Activated naive CD8-positive, alpha-beta T cell (primary cell): ENCODE data around the gene RILPL2.

Experiments
- H3K27ac Mint-ChIP-seq: one replicate; pipeline ENCODE4 v1.8.0; 2021; ENCODE audit warnings: mixed read lengths
- H3K27me3 Mint-ChIP-seq: one replicate; pipeline ENCODE4 v1.8.0; 2021; ENCODE audit warnings: mixed read lengths
- H3K36me3 Mint-ChIP-seq: one replicate; pipeline ENCODE4 v1.8.0; 2021; ENCODE audit warnings: mixed read lengths
- H3K4me1 Mint-ChIP-seq: one replicate; pipeline ENCODE4 v1.8.0; 2021; ENCODE audit warnings: low read depth, mixed read lengths
- H3K4me3 Mint-ChIP-seq: one replicate; pipeline ENCODE4 v1.8.0; 2021; ENCODE audit warnings: mild to moderate bottlenecking, mixed read lengths
- H3K9me3 Mint-ChIP-seq: one replicate; pipeline ENCODE4 v1.8.0; 2021; ENCODE audit warnings: low read depth, mixed read lengths

Gene RILPL2

DNA sequence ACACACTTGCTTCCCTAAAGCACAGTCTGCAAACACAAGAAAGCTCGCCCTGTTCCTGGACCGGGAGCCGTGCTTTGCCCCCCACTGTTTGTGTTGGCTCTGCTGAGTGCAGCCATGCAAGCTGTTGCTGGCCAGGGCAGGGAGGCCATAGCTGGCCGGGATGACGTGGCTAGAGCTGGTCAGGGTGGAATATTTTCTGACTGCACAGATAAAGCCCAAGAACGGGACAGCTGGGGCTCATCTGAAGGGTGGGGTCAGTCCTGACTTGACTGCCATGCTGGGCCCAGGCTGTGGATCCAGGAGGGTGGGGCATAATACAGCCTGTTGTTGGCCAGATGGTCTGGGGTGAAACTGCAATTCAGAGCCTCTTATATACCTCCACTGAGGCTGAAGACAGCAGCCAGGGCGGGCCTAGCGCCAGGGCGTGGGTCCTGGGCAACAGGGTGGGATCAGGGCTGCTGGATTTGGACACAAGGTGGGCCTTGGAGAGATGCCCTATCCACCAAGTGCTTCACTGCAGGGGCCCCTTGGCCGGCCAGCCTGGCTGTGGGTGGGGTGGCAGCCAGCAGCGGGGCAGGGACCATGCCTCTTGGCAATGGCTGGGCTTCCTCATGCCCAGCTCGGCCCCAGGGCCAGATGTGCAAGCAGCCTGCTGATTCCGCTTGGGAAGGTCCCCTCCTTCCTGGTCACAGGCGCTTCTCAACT lies 37.8 kb downstream of the RILPL2 start:
- peaks cover 5% of the 10 kb centered on the region for H3K4me1 Mint-ChIP-seq
- H3K27ac Mint-ChIP-seq, result no peak overlapping the region
- H3K9me3 Mint-ChIP-seq, result no peaks in the 10 kb centered on the region
- H3K36me3 Mint-ChIP-seq, result peaks cover 3% of the 10 kb centered on the region
- H3K27me3 Mint-ChIP-seq, result no peaks in the 10 kb centered on the region
- no peak overlapping the region for H3K4me3 Mint-ChIP-seq

DNA sequence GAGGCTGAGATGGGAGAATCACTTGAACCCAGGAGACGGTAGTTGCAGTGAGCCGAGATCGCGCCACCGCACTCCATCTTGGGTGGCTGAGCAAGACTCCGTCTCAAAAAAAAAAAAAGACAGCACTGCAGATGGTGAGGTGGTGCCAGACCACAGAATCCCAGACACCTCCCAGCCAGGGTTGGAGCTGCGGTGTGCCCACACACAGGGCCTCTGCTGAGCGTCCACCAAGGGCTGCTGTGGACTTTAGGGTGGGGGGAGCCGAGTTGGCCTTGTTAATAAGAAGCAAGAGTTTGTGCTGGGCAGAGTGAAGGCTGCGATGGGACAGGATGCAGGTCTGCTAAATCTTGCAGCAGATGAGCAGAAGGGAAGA lies 38.3 kb downstream of the RILPL2 start:
- Mint-ChIP-seq H3K9me3 (no peaks in the 10 kb centered on the region), H3K36me3 (peaks cover 3% of the 10 kb centered on the region), H3K4me3 (no peak overlapping the region), H3K27ac (no peak overlapping the region), H3K4me1 (peaks cover 5% of the 10 kb centered on the region), H3K27me3 (no peaks in the 10 kb centered on the region)

DNA sequence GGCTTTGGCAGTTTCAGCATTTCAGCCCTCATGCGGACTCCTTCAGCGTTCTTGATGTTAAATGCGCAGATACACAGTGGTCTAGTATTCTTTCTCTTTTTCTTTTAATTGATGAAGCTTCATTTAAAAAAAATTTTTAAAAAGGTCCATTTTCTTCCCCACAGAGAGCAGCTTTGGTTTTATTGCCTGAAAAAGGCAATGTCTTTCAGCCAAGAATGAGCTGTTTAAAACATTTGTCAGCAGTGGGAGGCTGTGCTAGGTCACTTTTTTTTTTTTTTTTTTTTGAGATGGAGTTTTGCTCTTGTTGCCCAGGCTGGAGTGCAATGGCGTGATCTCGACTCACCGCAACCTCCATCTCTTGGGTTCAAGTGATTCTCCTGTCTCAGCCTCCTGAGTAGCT lies 39.1 kb downstream of the RILPL2 start:
- no peak overlapping the region for H3K27ac Mint-ChIP-seq
- peaks cover 5% of the 10 kb centered on the region for H3K4me1 Mint-ChIP-seq
- H3K4me3 Mint-ChIP-seq, result no peak overlapping the region
- no peaks in the 10 kb centered on the region for H3K27me3 Mint-ChIP-seq
- no peaks in the 10 kb centered on the region for H3K9me3 Mint-ChIP-seq
- peaks cover 3% of the 10 kb centered on the region for H3K36me3 Mint-ChIP-seq

DNA sequence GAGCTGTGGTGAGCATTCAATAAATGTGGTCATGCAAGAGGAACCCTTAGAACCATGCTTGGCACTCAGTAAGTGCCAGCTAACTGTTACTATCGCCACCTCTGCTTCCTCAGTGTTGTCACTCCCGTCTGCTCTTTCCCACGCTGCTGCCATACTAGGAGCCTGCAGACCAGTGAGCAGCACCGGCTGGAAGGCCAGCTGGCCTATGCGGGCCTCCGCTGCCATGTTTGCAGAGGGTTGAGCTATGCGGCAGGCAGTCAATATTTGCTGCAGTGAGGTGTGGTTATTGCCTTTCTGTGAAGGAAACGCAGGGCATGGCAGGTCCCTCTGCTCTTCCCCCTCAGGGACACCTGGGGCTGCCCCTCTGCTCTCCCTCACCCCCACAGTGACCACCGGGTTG lies 39.5 kb downstream of the RILPL2 start:
- peaks cover 3% of the 10 kb centered on the region for H3K36me3 Mint-ChIP-seq
- H3K27ac Mint-ChIP-seq, result no peak overlapping the region
- no peaks in the 10 kb centered on the region for H3K9me3 Mint-ChIP-seq
- peaks cover 6% of the 10 kb centered on the region for H3K4me1 Mint-ChIP-seq
- H3K27me3 Mint-ChIP-seq, result no peaks in the 10 kb centered on the region
- no peak overlapping the region for H3K4me3 Mint-ChIP-seq

DNA sequence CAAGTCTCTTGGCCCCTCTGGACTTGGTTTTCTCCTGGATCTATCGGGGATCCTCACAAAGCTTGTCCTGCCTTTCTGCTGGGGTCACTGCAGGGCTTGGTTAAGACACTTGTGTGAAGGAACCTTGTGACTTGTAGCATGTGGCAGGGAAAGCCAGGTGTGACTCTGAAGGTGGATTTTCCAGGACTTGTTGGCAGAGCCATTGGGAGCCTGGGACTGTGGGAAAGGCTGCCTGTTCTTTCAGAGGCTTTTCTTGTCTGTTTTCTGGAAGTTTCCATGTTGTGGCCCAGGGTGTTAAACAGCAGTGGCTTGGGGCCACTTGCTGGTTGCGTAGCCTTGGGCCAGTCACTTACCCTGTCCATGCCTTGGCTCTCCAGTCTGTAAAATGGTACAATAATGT lies 39.9 kb downstream of the RILPL2 start:
- no peak overlapping the region for H3K27ac Mint-ChIP-seq
- H3K4me1 Mint-ChIP-seq, result peaks cover 9% of the 10 kb centered on the region
- no peak overlapping the region for H3K4me3 Mint-ChIP-seq
- no peaks in the 10 kb centered on the region for H3K27me3 Mint-ChIP-seq
- peaks cover 3% of the 10 kb centered on the region for H3K36me3 Mint-ChIP-seq
- H3K9me3 Mint-ChIP-seq, result no peaks in the 10 kb centered on the region

DNA sequence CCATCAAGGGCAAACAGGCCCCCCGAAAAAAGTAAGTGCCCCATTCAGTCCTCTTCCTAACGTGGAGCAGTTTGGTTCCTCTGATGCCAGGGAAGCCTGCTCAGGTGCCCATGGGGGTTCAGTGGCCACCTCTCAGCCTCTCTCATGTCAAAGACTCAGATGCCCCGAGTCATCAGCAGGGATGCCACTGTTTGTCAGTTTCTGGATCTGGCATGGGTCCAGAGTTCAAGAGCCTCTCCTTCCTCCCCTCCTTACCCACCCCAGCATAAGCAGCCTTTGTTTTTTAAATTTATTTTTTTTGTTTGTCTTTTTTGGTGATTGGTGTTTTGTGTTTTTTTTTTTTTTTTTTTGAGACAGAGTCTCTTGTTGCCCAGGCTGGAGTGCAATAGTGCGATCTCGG lies 41.2 kb downstream of the RILPL2 start:
- Mint-ChIP-seq H3K4me1 (peaks cover 17% of the 10 kb centered on the region), H3K4me3 (no peak overlapping the region), H3K27me3 (no peaks in the 10 kb centered on the region), H3K36me3 (peaks cover 3% of the 10 kb centered on the region), H3K27ac (no peak overlapping the region), H3K9me3 (no peaks in the 10 kb centered on the region)

DNA sequence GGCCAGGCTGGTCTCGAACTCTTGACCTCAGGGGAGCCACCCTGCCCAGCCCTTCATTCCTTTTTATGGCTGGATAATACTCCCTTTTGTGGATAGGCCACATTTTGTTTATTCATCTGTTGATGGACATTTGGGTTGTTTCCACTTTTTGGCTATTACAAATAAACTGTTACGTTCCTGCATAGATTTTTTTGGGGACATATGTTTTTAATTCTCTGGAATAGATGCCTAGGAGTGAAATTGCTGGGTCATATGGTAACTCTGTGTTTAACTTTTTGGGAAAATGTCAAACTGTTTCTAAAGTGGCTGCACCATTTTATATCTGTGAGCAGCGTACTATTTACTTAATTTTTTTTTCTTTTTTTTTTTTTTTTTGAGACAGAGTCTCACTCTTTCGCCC lies 42.7 kb downstream of the RILPL2 start:
- Mint-ChIP-seq H3K36me3 (peaks cover 3% of the 10 kb centered on the region), H3K27ac (no peak overlapping the region), H3K27me3 (no peaks in the 10 kb centered on the region), H3K9me3 (no peaks in the 10 kb centered on the region), H3K4me3 (no peak overlapping the region), H3K4me1 (peaks cover 18% of the 10 kb centered on the region)

DNA sequence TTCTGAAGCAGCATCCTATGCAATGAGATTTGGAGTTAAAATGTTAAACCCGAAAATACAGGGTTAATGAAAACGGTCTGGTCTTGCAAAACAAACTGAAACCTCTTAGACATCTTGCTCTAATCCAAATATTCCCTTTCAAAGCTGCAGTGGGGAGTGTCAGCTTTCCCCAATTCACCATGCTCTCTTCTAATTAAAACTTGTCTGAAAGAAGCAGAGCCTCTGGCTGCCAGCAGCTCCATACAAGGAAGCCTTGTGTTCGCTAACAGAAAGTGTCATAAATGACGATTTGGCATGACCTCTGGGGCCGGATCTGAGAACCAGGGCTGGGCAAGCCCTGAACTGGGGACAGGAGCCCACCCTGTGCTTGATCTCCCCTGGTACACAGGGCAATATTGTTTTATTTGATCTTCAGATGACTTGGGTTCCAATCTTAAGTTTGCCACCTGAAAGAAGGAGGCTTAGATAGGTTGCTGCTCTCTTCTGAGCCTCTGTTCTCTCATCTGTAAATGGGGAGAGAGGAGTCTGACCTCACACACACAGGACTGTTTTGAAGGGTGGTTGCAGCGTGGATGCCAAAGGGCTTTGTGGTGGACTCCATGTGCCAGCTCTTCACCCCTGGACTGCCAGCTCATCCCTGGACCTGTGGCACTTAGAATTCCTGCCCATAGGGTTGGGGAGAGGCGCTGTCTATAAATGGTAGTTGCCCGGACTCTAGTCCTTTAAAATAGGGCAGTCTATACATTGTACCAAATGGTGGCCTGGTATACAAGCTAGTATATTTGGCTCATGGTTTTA lies 44.7 kb downstream of the RILPL2 start:
- Mint-ChIP-seq H3K4me1 (peaks cover 33% of the 10 kb centered on the region), H3K27ac (no peak overlapping the region), H3K27me3 (no peaks in the 10 kb centered on the region), H3K9me3 (no peaks in the 10 kb centered on the region), H3K4me3 (peak overlapping the region; percentile 86), H3K36me3 (peaks cover 3% of the 10 kb centered on the region)

DNA sequence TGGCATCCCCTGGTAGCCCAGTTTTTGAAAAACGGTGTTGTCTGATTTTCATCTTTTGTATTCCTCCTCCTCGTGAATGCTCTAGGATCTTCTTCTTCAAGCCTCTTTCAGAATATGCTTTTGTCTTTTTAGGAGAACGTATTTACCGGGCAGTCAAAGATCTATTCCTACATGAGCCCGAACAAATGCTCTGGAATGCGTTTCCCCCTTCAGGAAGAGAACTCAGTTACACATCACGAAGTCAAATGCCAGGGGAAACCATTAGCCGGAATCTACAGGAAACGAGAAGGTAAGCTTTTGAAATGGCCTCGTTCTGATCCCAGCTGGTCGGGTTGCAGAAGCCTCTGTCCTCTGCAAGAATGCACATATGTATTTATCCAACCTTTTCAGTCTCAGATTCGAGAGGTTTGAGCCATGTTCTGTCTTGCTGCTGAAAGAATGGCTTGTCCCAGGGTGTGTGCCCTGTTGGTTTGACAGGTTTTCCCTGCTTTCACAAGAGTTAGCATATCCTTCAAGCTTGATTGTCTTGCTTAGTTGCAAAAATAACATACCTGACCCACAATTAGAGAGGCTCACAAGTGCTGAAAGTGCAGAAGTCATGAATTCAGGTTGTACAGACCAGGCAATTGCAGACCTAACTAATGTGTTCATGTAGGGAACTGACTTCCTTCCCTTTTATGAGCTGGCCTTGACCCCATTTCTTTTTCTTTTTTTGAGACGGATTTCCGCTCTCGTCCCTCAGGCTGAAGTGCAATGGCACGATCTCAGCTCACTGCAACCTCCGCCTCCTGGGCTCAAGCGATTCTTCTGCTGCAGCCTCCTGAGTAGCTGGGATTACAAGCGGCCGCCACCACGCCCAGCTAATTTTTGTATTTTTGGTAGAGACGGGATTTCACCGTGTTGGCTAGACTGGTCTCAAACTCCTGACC lies 45.7 kb downstream of the RILPL2 start:
- Mint-ChIP-seq H3K27ac (peak overlapping the region; percentile 79), H3K9me3 (no peaks in the 10 kb centered on the region), H3K4me1 (peaks cover 33% of the 10 kb centered on the region), H3K36me3 (peaks cover 3% of the 10 kb centered on the region), H3K4me3 (peak overlapping the region; percentile 86), H3K27me3 (no peaks in the 10 kb centered on the region)

DNA sequence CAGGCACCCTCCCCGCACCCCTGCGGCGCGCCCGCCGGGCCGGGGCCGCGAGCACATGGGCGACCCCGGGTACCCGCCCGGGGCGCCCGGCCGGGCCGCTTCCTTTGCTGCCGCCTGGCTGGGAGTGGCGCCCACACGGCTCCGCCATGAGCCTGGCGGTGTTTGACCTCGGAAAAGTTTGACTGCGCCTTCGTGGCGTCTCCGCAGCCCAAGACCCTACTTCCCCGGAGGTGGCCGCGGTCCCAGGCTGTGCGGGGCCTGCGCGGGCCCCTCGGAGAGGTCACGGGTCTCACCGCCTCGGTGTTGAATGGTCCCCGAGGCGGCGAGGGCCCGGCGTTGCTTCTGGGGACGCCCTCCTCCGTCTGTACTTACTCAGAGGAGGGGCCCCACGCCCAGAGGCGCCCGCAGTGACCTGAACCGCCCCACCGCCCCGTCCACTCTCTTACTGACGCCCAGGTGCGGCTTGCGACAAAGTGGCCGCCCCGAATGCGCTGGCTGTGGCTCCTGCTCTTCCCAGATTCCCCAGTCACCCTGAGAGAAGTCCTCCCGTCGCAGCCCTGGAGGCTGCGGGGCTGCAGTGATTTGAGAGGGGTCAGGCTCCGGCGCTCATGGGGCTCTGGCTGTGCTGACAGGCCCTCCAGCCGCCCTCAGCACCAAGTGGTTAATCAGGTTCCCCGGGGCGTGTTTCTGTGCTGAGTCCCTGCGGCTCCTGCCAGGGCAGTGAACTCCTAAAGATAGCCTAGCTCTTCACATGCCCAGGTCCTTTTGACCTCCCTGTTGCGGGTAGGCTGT lies 46.7 kb downstream of the RILPL2 start:
- H3K9me3 Mint-ChIP-seq, result no peaks in the 10 kb centered on the region
- peak overlapping the region; percentile 86 for H3K4me3 Mint-ChIP-seq
- peaks cover 2% of the 10 kb centered on the region for H3K36me3 Mint-ChIP-seq
- H3K4me1 Mint-ChIP-seq, result peaks cover 30% of the 10 kb centered on the region
- peak overlapping the region; percentile 58 for H3K27ac Mint-ChIP-seq
- H3K27me3 Mint-ChIP-seq, result no peaks in the 10 kb centered on the region

DNA sequence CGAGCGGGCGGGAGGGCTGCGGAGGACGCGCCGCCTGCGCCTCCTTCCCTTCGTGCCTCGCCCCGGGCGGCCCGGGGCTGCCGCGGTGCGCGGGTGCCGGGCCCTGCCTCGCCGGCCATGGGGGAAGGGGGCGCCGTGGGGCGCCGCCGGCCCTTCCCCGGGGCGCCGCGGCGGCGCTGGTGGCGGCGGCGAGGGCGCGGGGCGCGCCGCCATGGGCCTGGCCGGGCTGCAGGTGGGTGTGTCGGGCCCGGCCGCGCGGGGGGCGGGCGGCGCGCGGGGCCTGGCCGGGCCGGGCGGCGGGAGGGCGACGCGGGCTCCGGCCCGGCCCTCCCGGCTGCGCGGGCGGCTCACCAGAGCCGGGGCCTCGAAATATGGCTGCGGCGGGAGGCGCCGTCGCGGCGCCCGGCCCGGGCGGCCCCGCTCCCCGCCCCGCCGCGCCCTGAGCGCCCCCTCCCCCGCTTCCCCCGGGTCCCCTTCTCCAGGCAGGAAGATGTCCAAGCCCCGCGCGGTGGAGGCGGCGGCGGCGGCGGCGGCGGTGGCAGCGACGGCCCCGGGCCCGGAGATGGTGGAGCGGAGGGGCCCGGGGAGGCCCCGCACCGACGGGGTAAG lies 47.4 kb downstream of the RILPL2 start:
- no peaks in the 10 kb centered on the region for H3K36me3 Mint-ChIP-seq
- peaks cover 30% of the 10 kb centered on the region for H3K4me1 Mint-ChIP-seq
- no peaks in the 10 kb centered on the region for H3K9me3 Mint-ChIP-seq
- no peak overlapping the region for H3K27ac Mint-ChIP-seq
- no peaks in the 10 kb centered on the region for H3K27me3 Mint-ChIP-seq
- no peak overlapping the region for H3K4me3 Mint-ChIP-seq

DNA sequence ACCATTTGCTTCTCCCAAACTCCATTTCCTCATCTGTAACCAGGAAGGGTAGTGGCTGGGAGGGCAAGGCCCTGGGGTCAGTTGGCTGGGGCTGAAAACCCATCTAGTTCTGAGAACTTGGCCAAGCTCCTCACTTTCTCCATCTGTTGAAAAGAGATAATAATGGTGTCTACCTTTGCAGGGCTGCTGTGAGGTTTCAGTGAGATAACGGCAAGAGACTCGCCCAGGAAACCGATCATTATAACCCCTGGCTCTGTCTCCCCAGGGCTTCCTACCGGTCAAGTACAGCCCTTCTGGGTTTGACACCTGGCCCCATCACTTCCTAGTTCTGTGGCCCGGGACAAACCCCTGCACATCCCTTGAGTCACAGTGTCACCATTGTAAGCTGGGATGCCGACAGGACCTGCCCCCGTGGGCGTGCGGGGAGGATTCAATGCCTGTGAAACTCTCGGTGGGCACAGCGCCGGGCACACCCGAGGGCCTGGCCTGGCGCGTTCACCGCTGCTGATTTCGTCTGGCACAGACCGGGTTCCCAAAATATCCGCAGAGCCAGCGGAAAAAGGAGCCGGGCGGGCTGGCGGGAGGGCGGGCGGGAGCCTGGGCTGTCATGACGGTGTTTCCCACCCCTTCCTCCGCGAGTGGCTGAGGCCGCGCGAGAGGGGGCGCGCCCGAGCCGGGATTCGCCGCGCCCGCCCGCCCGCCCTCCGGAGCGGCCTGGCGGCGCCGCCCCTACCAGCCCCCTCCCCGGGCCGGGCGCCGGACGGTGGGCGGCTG lies 48.1 kb downstream of the RILPL2 start:
- H3K27me3 Mint-ChIP-seq, result no peaks in the 10 kb centered on the region
- peak overlapping the region; percentile 83 for H3K27ac Mint-ChIP-seq
- H3K4me3 Mint-ChIP-seq, result peak overlapping the region; percentile 88
- no peaks in the 10 kb centered on the region for H3K9me3 Mint-ChIP-seq
- H3K4me1 Mint-ChIP-seq, result peaks cover 32% of the 10 kb centered on the region
- H3K36me3 Mint-ChIP-seq, result no peaks in the 10 kb centered on the region

DNA sequence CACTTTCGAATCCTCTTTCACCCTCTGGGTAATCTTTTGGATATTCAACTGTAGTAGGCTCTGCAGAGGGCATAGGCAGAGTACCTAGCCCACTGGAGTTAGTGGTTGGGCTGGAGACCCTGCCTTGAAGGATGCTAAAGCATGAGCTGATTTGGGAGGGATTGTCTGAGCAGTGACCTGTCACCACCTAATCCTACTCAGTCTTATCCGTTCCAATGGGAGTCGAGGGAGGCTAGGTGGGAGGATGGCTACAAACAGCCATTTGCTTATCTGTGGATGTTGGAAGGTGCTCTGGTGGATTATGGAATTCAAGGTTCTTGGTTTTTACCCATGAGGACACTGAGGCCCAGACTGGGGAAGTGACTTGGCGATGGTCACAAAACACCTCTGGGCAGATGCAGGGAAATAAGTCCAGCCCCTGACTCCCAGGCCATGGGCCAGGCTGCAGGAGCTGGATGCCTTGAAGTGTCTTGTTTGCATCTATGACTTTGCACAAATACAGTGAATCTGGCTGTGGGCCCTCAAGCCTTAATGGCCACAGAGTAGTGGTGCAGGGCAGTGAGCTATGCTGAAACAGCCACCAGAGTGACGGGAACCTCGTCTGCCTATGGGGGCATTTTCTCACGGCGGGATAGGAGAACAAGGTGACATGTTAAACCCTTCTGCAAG lies 48.8 kb downstream of the RILPL2 start:
- H3K9me3 Mint-ChIP-seq, result no peaks in the 10 kb centered on the region
- H3K4me3 Mint-ChIP-seq, result peak overlapping the region; percentile 88
- peaks cover 32% of the 10 kb centered on the region for H3K4me1 Mint-ChIP-seq
- peak overlapping the region; percentile 83 for H3K27ac Mint-ChIP-seq
- no peaks in the 10 kb centered on the region for H3K36me3 Mint-ChIP-seq
- no peaks in the 10 kb centered on the region for H3K27me3 Mint-ChIP-seq
